Ishikawa (cell line): ENCODE results near the gene DZIP1L.

ENCODE experiments used
- CEBPB ChIP-seq: IDR thresholded peaks from 2 replicates; pipeline ENCODE4 v1.6.1; 2012
- EGR1 ChIP-seq: IDR thresholded peaks from 2 replicates; pipeline ENCODE4 v1.6.1; 2012
- NFIC ChIP-seq: IDR thresholded peaks from 2 replicates; pipeline ENCODE4 v1.6.1; 2012
- RAD21 ChIP-seq: IDR thresholded peaks from 2 replicates; pipeline ENCODE4 v1.6.1; 2012; ENCODE audit warnings: low read depth
- TAF1 ChIP-seq: IDR thresholded peaks from 2 replicates; pipeline ENCODE4 v1.6.1; 2012; ENCODE audit warnings: low read depth, mild to moderate bottlenecking
- TCF12 ChIP-seq: IDR thresholded peaks from 2 replicates; pipeline ENCODE4 v1.6.1; 2012; ENCODE audit warnings: low read depth
- TEAD4 ChIP-seq: IDR thresholded peaks from 2 replicates; pipeline ENCODE4 v1.6.1; 2012
- YY1 ChIP-seq: IDR thresholded peaks from 2 replicates; pipeline ENCODE4 v1.6.1; 2012; ENCODE audit warnings: low read depth
- ZBTB7A ChIP-seq: IDR thresholded peaks from 2 replicates; pipeline ENCODE4 v1.6.1; 2012; ENCODE audit warnings: low read depth
- TF ChIP-seq, protein P1 (sequence below): IDR thresholded peaks from 2 replicates; pipeline ENCODE4 v1.6.1; 2012; ENCODE audit warnings: low read depth, mild to moderate bottlenecking

DNA sequence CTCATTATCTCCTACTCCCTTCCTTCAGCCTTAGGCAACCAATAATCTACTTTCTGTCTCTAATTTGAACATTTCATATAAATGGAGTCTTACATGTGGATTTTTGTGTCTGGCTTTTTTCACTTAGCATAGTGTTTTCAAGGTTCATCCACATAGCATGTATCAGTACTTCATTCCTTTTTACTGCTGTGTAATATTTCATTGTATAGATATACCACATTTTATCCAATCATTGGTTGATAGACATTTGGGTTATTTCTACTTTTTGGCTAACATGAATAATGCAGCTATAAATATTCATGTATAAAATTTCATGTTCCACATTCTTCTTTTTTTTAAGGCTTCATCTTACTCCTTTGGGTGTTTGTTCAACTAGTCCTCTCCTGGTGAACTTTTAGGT lies 39.1 kb upstream of the DZIP1L start:
- no peak for TF ChIP-seq TAF1
- TF ChIP-seq NFIC, result no peak
- no peak for TF ChIP-seq YY1
- no peak for TF ChIP-seq CEBPB
- no peak for TF ChIP-seq RAD21
- no peak for TF ChIP-seq TEAD4
- no peak for TF ChIP-seq TCF12
- TF ChIP-seq, protein P1, sequence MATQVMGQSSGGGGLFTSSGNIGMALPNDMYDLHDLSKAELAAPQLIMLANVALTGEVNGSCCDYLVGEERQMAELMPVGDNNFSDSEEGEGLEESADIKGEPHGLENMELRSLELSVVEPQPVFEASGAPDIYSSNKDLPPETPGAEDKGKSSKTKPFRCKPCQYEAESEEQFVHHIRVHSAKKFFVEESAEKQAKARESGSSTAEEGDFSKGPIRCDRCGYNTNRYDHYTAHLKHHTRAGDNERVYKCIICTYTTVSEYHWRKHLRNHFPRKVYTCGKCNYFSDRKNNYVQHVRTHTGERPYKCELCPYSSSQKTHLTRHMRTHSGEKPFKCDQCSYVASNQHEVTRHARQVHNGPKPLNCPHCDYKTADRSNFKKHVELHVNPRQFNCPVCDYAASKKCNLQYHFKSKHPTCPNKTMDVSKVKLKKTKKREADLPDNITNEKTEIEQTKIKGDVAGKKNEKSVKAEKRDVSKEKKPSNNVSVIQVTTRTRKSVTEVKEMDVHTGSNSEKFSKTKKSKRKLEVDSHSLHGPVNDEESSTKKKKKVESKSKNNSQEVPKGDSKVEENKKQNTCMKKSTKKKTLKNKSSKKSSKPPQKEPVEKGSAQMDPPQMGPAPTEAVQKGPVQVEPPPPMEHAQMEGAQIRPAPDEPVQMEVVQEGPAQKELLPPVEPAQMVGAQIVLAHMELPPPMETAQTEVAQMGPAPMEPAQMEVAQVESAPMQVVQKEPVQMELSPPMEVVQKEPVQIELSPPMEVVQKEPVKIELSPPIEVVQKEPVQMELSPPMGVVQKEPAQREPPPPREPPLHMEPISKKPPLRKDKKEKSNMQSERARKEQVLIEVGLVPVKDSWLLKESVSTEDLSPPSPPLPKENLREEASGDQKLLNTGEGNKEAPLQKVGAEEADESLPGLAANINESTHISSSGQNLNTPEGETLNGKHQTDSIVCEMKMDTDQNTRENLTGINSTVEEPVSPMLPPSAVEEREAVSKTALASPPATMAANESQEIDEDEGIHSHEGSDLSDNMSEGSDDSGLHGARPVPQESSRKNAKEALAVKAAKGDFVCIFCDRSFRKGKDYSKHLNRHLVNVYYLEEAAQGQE, result no peak
- TF ChIP-seq ZBTB7A, result no peak
- no peak for TF ChIP-seq EGR1
